ENCODE results near the gene ATOX1.
"Not testable (repeated sequence)": the region's sequence is repeated elsewhere in the genome, so short reads cannot be mapped to it uniquely, and the experiment has no call there.

ATOX1 gene

GRCh38 chr5:151729597-151729996 lies 28.8 kb downstream of the ATOX1 start:
- DNase-seq: not testable (repeated sequence)

GRCh38 chr5:151724360-151724759 lies 34.1 kb downstream of the ATOX1 start:
- no peak for DNase-seq

GRCh38 chr5:151722546-151722945 lies 35.9 kb downstream of the ATOX1 start:
- no peak for DNase-seq

- no peak for DNase-seq
Measured at GRCh38 chr5:151721812-151722391, 36.5 kb downstream of the ATOX1 start.

GRCh38 chr5:151721087-151721646 lies 37.3 kb downstream of the ATOX1 start:
- DNase-seq: no peak

GRCh38 chr5:151720215-151720614 lies 38.2 kb downstream of the ATOX1 start:
- no peak for DNase-seq

- DNase-seq: no peak
Measured at GRCh38 chr5:151719228-151720000, 39.0 kb downstream of the ATOX1 start.

GRCh38 chr5:151718646-151719045 lies 39.8 kb downstream of the ATOX1 start:
- no peak for DNase-seq

- no peak for DNase-seq
Measured at GRCh38 chr5:151718153-151718552, 40.3 kb downstream of the ATOX1 start.

GRCh38 chr5:151717416-151717815 lies 41.0 kb downstream of the ATOX1 start:
- no peak for DNase-seq

GRCh38 chr5:151709109-151709735 lies 49.2 kb downstream of the ATOX1 start:
- no peak for DNase-seq

GRCh38 chr5:151708126-151708525 lies 50.3 kb downstream of the ATOX1 start:
- no peak for DNase-seq

GRCh38 chr5:151707567-151707966 lies 50.9 kb downstream of the ATOX1 start:
- DNase-seq: no peak

- no peak for DNase-seq
Measured at GRCh38 chr5:151706906-151707305, 51.5 kb downstream of the ATOX1 start.

GRCh38 chr5:151703780-151704179 lies 54.7 kb downstream of the ATOX1 start:
- DNase-seq: no peak

GRCh38 chr5:151703227-151703626 lies 55.2 kb downstream of the ATOX1 start:
- no peak for DNase-seq

GRCh38 chr5:151700820-151701219 lies 57.6 kb downstream of the ATOX1 start:
- no peak for DNase-seq

GRCh38 chr5:151700296-151700695 lies 58.1 kb downstream of the ATOX1 start:
- DNase-seq: no peak

- peak; percentile 93 for DNase-seq
Measured at GRCh38 chr5:151699071-151699901, 59.1 kb downstream of the ATOX1 start.

GRCh38 chr5:151698081-151698480 lies 60.4 kb downstream of the ATOX1 start:
- not testable (repeated sequence) for DNase-seq

GRCh38 chr5:151697452-151697851 lies 61.0 kb downstream of the ATOX1 start:
- DNase-seq: no peak

- peak; percentile 94 for DNase-seq
Measured at GRCh38 chr5:151696470-151697061, 61.9 kb downstream of the ATOX1 start.

GRCh38 chr5:151695464-151695863 lies 63.0 kb downstream of the ATOX1 start:
- DNase-seq: no peak
